ENCODE data around the gene ARHGAP45. TPM values are rescaled to one million over a fixed set of nuclear protein-coding genes. Genes with fewer than 3 reads are reported as not detected.

ARHGAP45 gene
- total and polyA plus RNA-seq, 2 experiments from 2014 or later, result 24.7 to 71.8 TPM

DNA sequence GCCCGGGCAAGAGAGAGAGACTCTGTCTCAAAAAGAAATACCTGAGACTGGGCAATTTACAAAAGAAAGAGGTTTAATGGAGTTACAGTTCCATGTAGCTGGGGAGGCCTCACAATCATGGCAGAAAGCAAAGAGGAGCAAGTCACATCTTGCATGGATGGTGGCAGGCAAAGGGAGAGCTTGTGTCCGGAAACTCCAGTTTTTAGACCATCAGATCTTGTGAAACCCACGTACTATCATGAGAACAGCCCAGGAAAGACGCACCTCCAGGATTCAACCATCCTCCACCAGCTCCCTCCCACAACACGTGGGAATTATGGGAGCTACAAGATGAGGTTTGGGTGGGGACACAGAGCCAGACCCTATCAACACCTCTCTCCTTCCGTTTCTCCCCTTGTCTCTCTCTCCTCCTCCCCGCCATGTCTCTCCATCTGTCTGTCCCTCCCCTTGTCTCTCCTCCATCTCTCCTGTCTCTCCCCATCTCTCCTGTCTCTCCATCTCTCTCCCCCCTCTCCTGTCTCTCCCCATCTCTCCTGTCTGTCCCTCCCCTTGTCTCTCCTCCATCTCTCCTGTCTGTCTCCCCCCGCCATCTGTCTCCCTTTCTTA is 18.2 kb downstream of the ARHGAP45 start:
- Histone ChIP-seq H3K27me3 (ENCODE audit: insufficient read depth) (no peaks in the 10 kb centered on the region), H4K20me1 (replicated peaks; ENCODE audit: insufficient read depth) (peaks cover 3% of the 10 kb centered on the region; the same call in 1 of the 2 replicates), H3F3A (replicated peaks; ENCODE audit: low read depth) (peaks cover 34% of the 10 kb centered on the region; the same call in 1 of the 2 replicates), H3K4me3 (no peak overlapping the region), H3K27ac (ENCODE audit: low read depth) (peak overlapping the region; percentile 74; the same call in 1 of the 2 replicates), H3K9me2 (ENCODE audit: insufficient read depth) (no peaks in the 10 kb centered on the region), H3K4me1 (ENCODE audit: insufficient read depth) (no peaks in the 10 kb centered on the region; the same call in 1 of the 2 replicates), H3K79me2 (replicated peaks; ENCODE audit: insufficient read depth) (no peaks in the 10 kb centered on the region), H2AFZ (no peak overlapping the region), H3K36me3 (ENCODE audit: insufficient read depth) (no peaks in the 10 kb centered on the region; the same call in 1 of the 2 replicates), H3K4me2 (no peak overlapping the region)
- Mint-ChIP-seq H3K36me3 (ENCODE audit: low read depth) (peaks cover 51% of the 10 kb centered on the region), H3K4me3 (no peak overlapping the region), H3K27ac (no peak overlapping the region), H3K4me1 (no peaks in the 10 kb centered on the region), H3K9me3 (no peaks in the 10 kb centered on the region; the same call in 2 of the 3 replicates), H3K27me3 (ENCODE audit: insufficient read depth, low read depth, poor library complexity) (peaks cover 20% of the 10 kb centered on the region)
- TF ChIP-seq ZNF331 (CRISPR knock-in tag; IDR thresholded peaks at IDR 0.05; ENCODE audit: low read depth), result no peak
- TF ChIP-seq POLR2AphosphoS5 (IDR thresholded peaks at IDR 0.05; ENCODE audit: low read depth), result no peak
- TF ChIP-seq, protein P1, sequence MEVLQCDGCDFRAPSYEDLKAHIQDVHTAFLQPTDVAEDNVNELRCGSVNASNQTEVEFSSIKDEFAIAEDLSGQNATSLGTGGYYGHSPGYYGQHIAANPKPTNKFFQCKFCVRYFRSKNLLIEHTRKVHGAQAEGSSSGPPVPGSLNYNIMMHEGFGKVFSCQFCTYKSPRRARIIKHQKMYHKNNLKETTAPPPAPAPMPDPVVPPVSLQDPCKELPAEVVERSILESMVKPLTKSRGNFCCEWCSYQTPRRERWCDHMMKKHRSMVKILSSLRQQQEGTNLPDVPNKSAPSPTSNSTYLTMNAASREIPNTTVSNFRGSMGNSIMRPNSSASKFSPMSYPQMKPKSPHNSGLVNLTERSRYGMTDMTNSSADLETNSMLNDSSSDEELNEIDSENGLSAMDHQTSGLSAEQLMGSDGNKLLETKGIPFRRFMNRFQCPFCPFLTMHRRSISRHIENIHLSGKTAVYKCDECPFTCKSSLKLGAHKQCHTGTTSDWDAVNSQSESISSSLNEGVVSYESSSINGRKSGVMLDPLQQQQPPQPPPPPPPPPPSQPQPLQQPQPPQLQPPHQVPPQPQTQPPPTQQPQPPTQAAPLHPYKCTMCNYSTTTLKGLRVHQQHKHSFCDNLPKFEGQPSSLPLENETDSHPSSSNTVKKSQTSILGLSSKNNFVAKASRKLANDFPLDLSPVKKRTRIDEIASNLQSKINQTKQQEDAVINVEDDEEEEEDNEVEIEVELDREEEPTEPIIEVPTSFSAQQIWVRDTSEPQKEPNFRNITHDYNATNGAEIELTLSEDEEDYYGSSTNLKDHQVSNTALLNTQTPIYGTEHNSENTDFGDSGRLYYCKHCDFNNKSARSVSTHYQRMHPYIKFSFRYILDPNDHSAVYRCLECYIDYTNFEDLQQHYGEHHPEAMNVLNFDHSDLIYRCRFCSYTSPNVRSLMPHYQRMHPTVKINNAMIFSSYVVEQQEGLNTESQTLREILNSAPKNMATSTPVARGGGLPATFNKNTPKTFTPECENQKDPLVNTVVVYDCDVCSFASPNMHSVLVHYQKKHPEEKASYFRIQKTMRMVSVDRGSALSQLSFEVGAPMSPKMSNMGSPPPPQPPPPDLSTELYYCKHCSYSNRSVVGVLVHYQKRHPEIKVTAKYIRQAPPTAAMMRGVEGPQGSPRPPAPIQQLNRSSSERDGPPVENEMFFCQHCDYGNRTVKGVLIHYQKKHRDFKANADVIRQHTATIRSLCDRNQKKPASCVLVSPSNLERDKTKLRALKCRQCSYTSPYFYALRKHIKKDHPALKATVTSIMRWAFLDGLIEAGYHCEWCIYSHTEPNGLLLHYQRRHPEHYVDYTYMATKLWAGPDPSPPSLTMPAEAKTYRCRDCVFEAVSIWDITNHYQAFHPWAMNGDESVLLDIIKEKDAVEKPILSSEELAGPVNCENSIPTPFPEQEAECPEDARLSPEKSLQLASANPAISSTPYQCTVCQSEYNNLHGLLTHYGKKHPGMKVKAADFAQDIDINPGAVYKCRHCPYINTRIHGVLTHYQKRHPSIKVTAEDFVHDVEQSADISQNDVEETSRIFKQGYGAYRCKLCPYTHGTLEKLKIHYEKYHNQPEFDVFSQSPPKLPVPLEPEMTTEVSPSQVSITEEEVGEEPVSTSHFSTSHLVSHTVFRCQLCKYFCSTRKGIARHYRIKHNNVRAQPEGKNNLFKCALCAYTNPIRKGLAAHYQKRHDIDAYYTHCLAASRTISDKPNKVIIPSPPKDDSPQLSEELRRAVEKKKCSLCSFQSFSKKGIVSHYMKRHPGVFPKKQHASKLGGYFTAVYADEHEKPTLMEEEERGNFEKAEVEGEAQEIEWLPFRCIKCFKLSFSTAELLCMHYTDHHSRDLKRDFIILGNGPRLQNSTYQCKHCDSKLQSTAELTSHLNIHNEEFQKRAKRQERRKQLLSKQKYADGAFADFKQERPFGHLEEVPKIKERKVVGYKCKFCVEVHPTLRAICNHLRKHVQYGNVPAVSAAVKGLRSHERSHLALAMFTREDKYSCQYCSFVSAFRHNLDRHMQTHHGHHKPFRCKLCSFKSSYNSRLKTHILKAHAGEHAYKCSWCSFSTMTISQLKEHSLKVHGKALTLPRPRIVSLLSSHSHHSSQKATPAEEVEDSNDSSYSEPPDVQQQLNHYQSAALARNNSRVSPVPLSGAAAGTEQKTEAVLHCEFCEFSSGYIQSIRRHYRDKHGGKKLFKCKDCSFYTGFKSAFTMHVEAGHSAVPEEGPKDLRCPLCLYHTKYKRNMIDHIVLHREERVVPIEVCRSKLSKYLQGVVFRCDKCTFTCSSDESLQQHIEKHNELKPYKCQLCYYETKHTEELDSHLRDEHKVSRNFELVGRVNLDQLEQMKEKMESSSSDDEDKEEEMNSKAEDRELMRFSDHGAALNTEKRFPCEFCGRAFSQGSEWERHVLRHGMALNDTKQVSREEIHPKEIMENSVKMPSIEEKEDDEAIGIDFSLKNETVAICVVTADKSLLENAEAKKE (CRISPR knock-in tag; IDR thresholded peaks at IDR 0.05), result no peak
- no peak for TF ChIP-seq CREB1 (CRISPR knock-in tag; IDR thresholded peaks at IDR 0.05; ENCODE audit: low read depth)
- TF ChIP-seq ZNF114 (CRISPR knock-in tag; IDR thresholded peaks at IDR 0.05), result no peak
- no peak for TF ChIP-seq JUNB (IDR thresholded peaks at IDR 0.05; ENCODE audit: unreplicated experiment)
- TF ChIP-seq, protein P2, sequence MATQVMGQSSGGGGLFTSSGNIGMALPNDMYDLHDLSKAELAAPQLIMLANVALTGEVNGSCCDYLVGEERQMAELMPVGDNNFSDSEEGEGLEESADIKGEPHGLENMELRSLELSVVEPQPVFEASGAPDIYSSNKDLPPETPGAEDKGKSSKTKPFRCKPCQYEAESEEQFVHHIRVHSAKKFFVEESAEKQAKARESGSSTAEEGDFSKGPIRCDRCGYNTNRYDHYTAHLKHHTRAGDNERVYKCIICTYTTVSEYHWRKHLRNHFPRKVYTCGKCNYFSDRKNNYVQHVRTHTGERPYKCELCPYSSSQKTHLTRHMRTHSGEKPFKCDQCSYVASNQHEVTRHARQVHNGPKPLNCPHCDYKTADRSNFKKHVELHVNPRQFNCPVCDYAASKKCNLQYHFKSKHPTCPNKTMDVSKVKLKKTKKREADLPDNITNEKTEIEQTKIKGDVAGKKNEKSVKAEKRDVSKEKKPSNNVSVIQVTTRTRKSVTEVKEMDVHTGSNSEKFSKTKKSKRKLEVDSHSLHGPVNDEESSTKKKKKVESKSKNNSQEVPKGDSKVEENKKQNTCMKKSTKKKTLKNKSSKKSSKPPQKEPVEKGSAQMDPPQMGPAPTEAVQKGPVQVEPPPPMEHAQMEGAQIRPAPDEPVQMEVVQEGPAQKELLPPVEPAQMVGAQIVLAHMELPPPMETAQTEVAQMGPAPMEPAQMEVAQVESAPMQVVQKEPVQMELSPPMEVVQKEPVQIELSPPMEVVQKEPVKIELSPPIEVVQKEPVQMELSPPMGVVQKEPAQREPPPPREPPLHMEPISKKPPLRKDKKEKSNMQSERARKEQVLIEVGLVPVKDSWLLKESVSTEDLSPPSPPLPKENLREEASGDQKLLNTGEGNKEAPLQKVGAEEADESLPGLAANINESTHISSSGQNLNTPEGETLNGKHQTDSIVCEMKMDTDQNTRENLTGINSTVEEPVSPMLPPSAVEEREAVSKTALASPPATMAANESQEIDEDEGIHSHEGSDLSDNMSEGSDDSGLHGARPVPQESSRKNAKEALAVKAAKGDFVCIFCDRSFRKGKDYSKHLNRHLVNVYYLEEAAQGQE (IDR thresholded peaks at IDR 0.05; ENCODE audit: unreplicated experiment), result no peak
- no peak for TF ChIP-seq NANOG (IDR thresholded peaks at IDR 0.05; ENCODE audit: borderline replicate concordance)
- TF ChIP-seq, protein P3, sequence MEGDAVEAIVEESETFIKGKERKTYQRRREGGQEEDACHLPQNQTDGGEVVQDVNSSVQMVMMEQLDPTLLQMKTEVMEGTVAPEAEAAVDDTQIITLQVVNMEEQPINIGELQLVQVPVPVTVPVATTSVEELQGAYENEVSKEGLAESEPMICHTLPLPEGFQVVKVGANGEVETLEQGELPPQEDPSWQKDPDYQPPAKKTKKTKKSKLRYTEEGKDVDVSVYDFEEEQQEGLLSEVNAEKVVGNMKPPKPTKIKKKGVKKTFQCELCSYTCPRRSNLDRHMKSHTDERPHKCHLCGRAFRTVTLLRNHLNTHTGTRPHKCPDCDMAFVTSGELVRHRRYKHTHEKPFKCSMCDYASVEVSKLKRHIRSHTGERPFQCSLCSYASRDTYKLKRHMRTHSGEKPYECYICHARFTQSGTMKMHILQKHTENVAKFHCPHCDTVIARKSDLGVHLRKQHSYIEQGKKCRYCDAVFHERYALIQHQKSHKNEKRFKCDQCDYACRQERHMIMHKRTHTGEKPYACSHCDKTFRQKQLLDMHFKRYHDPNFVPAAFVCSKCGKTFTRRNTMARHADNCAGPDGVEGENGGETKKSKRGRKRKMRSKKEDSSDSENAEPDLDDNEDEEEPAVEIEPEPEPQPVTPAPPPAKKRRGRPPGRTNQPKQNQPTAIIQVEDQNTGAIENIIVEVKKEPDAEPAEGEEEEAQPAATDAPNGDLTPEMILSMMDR (conservative IDR thresholded peaks at IDR 0.05; ENCODE audit: low read depth in 2 of 2), result no peak
- TF ChIP-seq, protein P4, sequence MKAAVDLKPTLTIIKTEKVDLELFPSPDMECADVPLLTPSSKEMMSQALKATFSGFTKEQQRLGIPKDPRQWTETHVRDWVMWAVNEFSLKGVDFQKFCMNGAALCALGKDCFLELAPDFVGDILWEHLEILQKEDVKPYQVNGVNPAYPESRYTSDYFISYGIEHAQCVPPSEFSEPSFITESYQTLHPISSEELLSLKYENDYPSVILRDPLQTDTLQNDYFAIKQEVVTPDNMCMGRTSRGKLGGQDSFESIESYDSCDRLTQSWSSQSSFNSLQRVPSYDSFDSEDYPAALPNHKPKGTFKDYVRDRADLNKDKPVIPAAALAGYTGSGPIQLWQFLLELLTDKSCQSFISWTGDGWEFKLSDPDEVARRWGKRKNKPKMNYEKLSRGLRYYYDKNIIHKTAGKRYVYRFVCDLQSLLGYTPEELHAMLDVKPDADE (IDR thresholded peaks at IDR 0.05), result no peak
- no peak for TF ChIP-seq STAT1 (IDR thresholded peaks at IDR 0.05; ENCODE audit: unreplicated experiment)
- TF ChIP-seq EZH2 (IDR thresholded peaks at IDR 0.05; ENCODE audit: low read depth, unreplicated experiment), result no peak
- TF ChIP-seq EZH2phosphoT487 (IDR thresholded peaks at IDR 0.05; ENCODE audit: unreplicated experiment), result no peak
- DNase-seq (ENCODE audit: low spot score) (no peak), ATAC-seq (no peak)
